NCI-H345 (cell line): ENCODE data around the gene KIAA0753.
"Not testable (repeated sequence)": the region's sequence is repeated elsewhere in the genome, so short reads cannot be mapped to it uniquely, and the experiment has no call there.

Experiments
- DNase-seq: peaks from one replicate; lab custom pipeline; 2025; lab: John Stamatoyannopoulos, UW

Gene KIAA0753

DNA sequence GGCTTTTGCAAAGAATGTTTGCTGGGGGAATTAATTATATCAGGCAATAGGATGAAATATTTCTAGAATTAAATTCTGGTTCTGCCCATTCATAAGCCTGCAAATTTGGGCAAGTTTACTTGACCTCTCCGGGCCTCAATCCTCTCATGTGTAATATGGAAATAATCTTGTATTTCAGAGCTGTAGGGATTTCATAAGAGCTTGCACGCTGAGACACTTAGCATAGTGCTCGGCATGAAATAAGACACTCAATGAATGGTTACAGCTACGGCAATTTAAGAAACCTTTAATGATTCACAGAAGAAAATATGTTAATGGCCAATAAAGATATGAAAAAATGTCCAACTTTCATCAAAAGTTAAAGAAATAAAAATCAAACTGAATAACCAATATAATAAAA, 43.6 kb downstream of the KIAA0753 start:
- DNase-seq, result no peak

DNA sequence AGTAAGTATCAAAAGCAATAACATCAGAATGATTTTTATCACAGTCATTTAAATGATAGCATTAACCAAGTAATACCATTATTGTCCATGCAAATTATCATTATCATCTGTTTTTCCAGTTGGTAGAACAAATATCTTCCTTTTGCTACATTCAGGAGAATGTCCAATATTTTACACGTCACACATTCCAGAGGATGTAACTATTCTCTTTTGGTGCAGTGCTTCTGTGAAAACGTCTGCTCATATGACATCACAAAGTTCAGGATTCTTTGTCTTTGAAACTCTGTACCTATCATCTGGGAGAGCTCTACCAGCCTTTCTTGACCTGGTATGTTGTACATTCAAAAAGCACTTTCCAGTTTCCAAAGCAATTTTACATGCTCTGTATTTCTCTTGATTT, 44.0 kb downstream of the KIAA0753 start:
- no peak for DNase-seq

DNA sequence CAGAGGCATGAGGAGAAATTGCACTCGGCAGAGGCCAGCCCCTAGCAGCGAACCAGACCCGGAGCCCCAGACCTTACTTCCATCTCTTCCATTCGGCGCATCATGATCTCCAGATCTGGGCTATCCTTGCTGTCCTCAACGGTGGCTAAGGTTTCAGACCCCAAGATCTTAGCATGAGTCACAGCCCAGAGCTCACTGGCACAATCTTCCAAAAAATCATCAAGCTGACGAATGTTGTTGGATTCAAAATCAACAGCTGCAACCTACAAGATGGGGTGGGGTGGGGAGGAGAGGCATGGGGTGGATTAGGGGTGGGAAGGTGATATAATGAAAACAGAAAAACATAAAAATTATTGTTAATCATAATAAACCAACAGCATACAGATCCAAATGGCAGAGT, 44.4 kb downstream of the KIAA0753 start:
- no peak for DNase-seq

DNA sequence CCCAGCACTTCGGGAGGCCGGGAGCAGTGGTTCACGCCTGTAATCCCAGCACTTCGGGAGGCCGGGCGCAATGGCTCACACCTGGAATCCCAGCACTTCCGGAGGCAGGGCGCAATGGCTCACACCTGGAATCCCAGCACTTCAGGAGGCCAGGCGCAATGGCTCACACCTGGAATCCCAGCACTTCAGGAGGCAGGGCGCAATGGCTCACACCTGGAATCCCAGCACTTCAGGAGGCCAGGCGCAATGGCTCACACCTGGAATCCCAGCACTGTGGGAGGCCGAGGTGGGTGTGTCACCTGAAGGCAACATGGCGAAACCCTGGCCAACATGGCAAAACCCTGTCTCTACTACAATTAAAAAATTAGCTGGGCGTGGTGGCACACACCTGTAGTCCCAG, 47.1 kb downstream of the KIAA0753 start:
- not testable (repeated sequence) for DNase-seq

DNA sequence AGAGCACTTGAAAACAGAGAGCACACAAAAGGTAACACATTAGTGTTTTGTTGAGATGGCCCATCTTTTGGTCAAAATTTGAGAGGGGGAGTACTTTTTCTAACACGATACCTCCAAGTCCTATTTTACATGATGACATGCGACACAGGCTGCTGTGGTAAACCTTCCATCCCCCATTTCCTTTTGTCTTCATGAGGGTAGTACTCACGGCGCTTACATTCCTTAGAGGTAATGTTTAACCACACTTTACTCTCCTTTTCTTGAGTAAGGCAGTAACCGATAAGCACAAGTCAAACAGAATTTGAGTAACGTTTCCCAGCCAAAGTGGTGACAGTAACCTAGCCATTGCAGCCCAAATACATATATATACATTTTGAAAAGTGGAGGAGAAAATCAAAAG, 48.3 kb downstream of the KIAA0753 start:
- no peak for DNase-seq

DNA sequence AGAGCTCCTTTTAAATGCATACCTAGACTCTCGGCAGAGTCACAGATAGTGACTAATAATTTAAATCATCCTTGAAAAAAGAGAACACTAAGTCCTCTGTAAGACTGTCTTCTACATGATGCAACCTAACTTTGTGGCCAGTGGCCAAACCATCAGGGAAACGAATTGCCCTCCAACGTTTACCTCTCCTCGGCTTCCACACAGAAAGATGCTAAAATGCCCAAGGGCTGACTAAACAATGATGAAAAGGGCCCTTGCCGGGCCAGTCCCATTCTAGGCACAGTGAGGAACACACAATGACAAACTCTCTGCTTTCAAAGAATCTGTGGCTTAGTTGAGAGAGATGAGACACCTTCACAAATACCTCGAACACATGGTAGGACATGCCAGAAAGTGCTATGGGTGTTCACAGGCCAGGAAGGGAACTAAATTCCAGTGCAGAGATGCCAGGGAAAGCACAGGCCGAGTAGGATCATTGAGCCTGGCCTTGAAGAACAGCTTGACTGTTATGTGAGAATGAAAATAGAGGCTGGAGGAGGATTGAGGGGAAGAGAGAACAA, 48.8 kb downstream of the KIAA0753 start:
- no peak for DNase-seq

DNA sequence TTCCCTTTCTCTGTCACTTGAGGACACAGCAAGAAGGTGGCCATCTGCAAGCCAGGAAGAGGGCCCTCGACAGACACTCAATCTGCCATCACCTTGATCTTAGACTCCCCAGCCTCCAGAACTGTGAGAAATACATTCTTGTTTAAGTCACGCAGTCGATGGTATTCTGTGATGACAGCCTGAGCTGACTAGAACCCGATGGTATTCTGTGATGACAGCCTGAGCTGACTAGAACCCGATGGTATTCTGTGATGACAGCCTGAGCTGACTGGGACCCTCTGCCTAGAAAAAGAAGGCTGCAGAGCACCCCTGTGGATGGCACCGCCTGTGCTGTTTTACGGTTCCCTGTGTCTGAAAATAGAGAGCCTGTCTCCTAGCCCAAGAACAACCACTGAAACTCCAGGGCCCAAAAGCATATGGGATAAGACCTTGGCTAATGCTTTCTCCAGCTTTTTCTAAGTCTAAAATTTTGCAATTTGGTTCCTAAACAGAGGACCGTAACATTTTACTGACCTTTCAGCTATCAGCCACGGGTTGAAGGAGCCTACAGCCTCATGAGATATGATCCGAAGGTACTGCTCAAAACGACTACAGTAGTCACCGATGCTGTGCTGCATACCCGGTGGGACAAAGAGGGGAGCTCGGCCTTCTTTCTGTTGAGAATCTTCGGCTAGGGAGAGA, 51.1 kb downstream of the KIAA0753 start:
- DNase-seq, result no peak

DNA sequence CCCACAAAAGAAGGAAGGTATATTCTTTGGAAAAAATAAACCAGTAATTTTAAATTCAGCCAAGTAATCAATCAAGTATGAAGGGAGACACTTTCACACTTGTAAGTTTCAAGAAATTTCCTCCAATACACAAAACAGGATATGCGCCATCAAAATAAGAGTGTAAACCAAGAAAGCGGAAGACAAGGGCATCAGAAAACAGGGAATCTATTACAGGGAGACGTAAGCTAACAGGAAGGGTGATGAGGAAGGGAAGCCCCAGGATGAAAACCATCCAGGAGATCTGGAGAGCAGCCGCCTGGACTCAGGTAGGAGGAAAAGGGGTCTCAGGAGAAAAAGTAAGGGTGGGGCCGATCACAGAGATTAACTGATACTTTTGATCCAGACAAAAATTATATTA, 52.3 kb downstream of the KIAA0753 start:
- DNase-seq, result no peak

DNA sequence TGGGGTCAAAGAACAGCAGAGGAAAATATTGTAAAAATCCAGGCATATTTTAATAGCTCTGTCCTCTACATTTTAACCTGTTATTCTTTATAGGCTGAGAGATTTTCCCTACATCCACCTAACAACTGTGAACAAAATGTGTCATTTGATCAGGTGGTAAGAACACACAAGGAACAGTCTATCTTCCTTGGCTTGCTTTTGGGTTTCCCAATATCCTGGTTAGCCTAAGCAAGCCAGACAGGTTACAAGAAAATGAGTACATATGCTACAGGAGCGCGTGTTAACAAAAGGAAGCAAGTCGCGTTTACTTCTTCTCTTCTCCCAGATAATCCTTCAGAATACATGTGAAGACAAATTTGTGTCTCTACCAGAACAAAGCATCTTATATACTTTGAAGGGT, 53.2 kb downstream of the KIAA0753 start:
- DNase-seq, result no peak

DNA sequence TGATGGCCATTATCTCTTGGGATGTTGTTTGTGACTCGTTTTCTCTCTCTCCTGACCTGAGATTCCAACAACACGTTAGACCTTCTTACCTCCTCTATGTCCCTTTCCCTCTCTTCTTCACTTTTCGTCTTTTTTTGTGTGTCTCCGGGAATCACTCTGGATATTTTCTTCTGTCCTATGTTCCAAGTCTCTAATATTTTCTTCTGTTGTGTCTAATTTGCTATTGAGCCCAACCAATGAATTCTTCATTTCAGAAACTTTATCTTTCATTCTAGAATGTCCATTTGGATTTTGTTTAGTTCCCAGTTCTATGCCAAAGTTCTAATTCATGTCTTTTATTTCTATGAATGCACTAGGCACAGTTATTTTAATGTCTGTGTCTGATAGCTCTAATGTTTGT, 57.1 kb downstream of the KIAA0753 start:
- DNase-seq, result no peak

DNA sequence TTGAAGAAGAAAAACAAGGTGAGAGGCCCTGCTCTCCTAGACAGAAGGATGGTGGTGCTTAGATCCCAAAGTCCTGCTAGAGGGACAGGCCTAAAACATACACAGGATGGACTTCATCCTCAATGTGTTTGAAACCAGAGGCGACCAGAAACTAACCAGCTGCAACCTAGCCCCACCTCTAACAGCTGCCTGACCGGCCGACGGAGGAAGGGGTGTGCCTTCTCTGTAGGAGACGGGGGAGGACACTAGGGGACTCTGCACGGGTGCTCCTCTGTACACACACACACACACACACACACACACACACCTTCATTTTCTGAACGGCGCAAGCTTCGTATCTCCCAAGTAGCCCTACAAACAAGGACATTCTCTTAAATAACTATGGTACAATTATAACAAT, 59.9 kb downstream of the KIAA0753 start:
- no peak for DNase-seq

DNA sequence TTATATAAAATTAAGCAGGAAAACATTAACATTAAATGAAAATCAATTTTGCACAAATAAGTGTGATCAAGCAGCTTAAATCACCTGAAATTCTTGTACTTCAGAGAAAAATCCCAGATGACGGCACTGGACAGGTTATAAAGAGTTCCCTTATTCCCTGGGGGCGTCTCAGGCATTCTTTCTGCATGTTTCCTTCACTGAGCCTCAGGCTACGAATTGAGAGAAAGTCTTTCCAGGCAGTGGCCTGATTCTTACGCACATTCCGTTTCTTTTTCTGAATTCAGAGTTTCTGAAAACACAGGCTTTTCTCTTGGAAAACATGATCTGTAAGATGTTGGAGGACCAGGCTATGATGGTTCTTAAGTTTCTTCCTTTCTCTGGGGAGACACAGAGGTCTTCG, 62.0 kb downstream of the KIAA0753 start:
- no peak for DNase-seq

DNA sequence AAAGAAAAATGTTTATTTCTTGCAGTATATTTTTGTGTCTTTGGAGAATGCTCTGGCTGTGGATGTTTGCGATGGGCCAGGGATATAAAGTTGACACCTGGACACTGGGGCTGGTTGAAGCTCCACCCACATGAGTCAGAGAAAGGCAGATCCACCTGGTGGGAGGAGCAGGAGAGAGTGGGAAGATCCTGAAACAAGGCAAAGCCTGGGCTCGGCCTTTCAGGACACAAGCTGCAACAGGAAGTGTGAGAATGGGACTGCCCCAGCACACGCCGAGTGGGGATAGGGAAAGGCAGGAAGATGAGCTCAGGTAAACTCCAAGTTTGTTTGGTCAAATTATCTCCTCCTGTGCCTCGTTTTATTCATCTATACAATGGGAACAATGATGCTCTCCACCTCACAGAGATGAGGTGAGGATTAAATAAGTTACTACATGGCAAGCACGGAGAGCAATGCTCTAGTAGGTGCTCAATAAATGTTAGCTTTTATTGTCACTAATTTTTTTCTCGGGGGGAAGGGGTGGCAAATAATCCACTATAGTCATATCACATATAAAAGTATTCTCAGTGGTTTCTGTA, 62.7 kb downstream of the KIAA0753 start:
- DNase-seq, result no peak

DNA sequence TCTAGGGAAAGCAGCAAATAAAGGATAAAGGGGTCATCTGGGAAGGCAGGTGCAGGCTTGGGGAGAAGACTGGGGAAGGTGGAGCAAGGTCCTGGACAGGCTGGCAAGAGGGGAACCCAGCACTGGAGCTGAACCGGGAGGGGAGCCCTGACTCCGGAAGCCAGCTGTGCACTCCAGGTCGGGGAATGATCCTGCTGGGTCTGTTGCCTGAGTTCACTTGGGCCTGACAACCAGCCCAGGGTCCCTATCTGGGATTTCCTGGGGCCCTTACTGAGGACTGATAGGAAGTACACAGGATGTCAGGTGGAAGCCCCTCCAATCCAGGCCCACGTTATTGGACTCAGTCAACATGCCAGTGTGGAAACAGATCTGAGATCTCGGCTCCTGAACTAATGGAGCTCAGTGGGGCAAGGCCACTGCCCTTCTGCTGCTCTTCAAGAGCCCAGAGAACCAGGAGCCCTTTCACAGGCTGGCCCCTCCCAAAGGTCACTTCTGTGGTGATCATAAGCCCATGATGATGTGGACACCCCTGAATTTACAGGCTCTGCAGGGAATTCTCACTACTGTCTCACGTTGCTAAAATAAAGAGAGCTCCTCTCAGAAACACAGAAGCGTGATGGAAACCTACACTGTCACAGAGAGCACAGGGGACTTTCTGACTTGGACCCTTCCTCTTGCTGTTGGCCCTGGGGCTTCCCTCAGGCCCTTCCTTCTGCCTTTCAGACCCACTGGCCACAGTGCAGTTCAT, 64.3 kb downstream of the KIAA0753 start:
- DNase-seq, result no peak

DNA sequence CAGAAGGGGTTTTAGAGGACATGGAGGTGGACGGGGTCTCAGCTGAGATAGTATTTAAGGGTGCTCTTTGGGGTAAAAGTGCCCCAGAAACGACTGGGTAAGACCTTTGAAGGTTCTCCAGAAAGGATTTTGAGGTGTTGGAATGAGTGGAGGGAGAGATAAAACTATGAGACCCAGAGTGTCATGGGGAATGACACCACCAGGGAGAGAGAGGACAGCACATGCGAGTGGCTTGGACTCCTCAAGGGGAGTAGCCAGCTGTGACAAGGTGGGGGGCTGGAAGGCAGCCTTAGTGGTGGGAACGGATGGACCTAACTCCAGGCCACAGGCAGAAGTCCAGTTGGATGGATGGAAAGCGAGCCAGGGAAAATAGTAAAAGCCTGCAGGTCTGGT, 64.9 kb downstream of the KIAA0753 start:
- DNase-seq, result no peak

DNA sequence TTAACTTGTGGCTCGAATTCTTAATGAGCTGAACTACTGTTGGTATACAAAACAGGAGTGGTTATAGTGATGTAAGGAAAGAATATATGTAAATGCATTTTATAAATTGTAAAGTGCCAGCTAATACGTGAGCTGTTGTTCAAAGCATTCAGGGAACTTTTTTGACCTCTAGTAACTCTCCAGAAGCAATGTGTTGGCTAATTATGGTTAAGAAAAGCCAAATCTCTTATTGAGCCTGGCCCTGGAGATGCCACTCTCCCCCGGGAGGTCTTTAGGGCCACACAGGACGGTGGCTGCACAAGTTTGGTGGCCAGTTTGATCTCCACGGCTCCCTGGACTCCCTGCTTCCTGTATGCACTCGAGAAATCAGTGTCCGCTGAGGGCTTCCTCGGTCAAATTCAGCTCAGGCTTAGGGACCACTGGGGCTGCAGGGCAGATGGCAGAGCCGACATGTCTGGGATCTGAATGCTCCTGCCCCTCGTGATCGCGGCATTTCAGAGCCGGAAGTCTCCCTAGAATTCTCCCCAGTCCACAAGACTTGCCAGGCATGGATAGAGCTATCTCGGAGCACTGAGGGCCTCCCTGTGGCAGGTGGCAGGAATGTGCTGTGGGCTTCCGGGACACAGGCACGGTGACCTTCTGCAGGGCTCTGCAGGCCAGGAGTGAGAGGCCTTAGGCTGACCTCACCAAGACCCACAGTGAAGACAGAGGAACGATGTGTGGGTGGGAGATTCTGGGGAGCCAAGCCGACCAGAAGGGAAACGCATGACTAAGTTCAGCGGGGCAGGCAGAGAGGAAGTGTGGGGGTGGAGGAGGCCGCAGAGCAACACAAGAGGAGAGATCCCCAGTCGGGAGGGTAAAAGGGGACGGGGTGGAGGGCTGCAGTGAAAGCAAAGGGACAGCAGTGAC, 65.6 kb downstream of the KIAA0753 start:
- no peak for DNase-seq

DNA sequence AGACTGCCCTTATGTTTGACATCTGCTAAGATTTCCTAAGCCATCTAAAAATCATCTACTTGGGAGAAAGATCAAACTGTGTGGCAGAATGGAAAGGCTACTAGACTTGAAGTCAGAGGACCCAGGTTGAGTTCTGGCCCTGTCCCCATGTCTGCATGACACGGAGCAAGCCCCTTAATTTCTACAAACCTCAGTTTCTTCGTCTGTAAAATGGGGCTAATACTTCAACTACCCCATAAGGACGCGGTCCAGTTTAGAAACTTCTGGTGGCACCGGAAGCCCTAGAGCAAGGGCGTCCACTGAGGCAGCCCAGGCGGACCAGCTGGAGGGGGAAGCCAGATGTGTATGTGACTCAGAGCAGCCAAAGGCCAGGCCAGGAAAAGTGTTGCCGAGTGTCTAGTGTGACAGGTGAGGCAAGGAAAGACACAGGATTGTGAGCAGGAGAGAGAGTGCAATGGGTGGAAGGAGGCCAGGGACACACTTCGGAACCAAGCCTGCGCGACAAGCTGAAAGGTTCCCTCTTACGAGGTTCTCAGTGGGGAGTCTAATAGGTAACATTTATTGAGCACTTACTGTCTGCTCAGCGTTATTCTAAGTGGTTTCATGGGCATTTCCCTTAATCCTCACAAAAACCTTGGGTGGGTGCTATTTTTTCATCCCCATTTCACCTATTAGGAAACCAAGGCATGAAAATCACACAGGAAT, 66.4 kb downstream of the KIAA0753 start:
- DNase-seq, result no peak

DNA sequence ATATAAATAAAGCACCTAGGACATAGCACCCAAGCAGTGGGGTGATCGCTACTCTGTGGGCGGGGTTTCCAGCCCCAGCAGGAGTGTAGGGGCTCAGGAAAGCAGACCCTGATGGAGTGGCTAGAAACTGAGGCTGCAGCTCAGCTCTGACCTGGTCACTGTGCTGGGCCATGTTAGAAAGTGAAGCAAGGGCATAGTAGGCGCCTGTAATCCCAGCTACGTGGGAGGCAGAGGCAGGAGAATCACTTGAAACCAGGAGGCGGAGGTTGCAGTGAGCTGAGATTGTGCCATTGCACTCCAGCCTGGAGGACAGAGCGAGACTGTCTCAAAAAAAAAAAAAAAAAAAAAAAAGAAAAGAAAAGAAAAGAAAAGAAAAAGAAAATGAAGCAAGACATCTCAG, 67.0 kb downstream of the KIAA0753 start:
- not testable (repeated sequence) for DNase-seq

DNA sequence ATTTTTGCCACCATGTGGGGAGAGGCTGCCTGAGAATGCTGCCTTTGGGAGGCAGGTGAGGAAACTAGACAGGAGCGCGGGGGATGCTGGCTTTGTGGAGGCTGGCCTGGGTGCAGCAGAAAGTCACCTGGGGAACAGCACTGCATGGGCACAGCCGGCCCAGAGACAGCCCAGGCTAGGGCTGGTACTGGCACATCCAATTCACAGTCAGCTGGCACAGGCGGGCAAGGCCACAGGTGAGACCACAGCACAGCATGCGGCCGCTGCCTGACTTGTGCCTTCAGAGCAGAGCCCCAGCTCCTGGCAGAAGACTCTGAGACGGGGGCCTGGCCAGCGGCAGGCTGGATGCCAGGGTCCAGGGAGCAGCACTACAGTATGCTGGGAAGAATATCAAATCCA, 67.5 kb downstream of the KIAA0753 start:
- DNase-seq, result no peak

DNA sequence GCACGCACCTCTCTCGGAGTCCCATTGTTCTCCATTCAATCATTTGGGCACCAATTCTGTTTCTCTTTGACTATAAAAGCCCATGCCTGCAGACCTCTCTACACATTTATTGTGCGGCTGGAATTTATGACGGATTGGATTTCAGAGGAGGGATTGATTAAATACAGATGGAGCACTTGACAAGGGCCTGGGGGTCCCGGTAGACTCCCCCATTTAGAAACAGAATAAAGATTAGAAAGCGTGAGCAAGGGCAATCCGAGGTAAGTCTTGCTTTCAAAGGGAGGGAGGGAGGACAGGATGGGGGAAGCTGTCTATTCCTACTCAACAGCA, 69.1 kb downstream of the KIAA0753 start:
- DNase-seq, result no peak

DNA sequence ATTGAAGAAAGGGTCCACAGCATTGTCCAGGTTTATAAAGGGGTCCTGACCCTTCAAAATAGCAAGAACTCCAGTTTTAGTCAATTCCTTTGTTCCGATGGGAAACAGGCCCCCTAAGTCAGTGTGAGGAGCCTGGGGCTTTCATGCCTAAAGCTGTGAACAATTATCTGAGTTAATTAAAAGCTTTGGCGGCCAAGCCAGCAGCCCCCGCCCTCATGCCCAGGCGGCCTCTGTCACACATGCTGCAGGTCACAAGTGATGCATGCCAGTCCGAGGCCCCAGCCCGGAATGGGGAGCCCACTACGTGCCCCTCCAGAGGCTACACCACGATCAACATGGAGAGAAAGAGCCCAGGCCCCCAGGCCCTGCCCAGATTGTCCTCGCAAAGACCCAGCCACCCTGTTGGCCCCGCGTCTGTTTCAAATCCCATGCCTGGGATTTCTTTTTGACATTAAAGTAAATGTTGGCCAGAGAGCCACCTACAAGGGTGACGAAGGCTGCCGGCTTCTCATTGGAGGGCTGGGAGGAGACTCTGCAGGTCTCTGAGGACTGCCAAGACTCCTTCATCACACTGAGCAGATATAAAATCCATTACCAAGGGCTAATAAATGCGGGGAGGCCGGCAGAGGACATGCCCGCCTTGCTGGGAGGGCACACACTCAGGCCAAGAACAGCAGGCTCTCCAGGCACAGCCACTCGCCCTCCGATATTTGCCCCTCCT, 69.6 kb downstream of the KIAA0753 start:
- no peak for DNase-seq
